HepG2 (cell line): ENCODE measurements around the gene RPS10. TPM values are rescaled to one million over a fixed set of nuclear protein-coding genes. Genes with fewer than 3 reads are reported as not detected.
A peak's percentile ranks its signal among the peaks of the same experiment; 100 is the strongest.

Source experiments
- ARHGAP35 ChIP-seq: sonication (generic); formaldehyde crosslinking; IDR thresholded peaks from 2 replicates; pipeline ENCODE4 v1.9.0; 2022; ENCODE audit warnings: mild to moderate bottlenecking, inconsistent platforms, moderate library complexity, missing genetic modification reagents, borderline replicate concordance
- CCDC6 ChIP-seq: sonication (generic); formaldehyde crosslinking; IDR thresholded peaks from 2 replicates; pipeline ENCODE4 v1.8.1; 2022; ENCODE audit warnings: mild to moderate bottlenecking, missing genetic modification reagents, moderate library complexity
- DNMT3B ChIP-seq: conservative IDR thresholded peaks from 2 replicates; pipeline ENCODE4 v1.6.1; 2016; ENCODE audit warnings: missing biosample characterization, control low read depth
- HNF4A ChIP-seq: sonication (generic); formaldehyde crosslinking; IDR thresholded peaks from 2 replicates; pipeline ENCODE4 v1.4.0; 2020; ENCODE audit warnings: missing genetic modification reagents
- JUND ChIP-seq: sonication (generic); formaldehyde crosslinking; IDR thresholded peaks from 2 replicates; pipeline ENCODE4 v1.8.0; 2022; ENCODE audit warnings: mild to moderate bottlenecking, missing genetic modification reagents
- MBD4 ChIP-seq: IDR thresholded peaks from 2 replicates; pipeline ENCODE4 v1.6.1; 2012; ENCODE audit warnings: low read length, inconsistent platforms, borderline replicate concordance
- PITX1 ChIP-seq: sonication (generic); formaldehyde crosslinking; IDR thresholded peaks from 2 replicates; pipeline ENCODE4 v1.5.1; 2020; ENCODE audit warnings: mild to moderate bottlenecking, missing genetic modification reagents
- PRPF4 ChIP-seq: fragments of 200-400 bp; formaldehyde crosslinking; IDR thresholded peaks from 2 replicates; pipeline ENCODE4 v1.6.1; 2016; ENCODE audit warnings: low read length, low read depth; ENCODE audit not compliant: poor library complexity, severe bottlenecking
- SAFB2 ChIP-seq: sonication (generic); formaldehyde crosslinking; IDR thresholded peaks from 2 replicates; pipeline ENCODE4 v1.5.1; 2020; ENCODE audit warnings: missing genetic modification reagents, low read depth, mild to moderate bottlenecking, borderline replicate concordance
- ZBTB33 ChIP-seq: sonication (generic); formaldehyde crosslinking; IDR thresholded peaks from 2 replicates; pipeline ENCODE4 v1.4.0; 2020; ENCODE audit warnings: missing genetic modification reagents
- ZNF235 ChIP-seq: sonication (generic); formaldehyde crosslinking; IDR thresholded peaks from 2 replicates; pipeline ENCODE4 v1.8.1; 2023; ENCODE audit warnings: mild to moderate bottlenecking, missing genetic modification reagents, borderline replicate concordance
- ZNF251 ChIP-seq: sonication (generic); formaldehyde crosslinking; IDR thresholded peaks from 2 replicates; pipeline ENCODE4 v1.9.0; 2021; ENCODE audit warnings: mild to moderate bottlenecking, missing genetic modification reagents
- ZNF556 ChIP-seq: sonication (generic); formaldehyde crosslinking; IDR thresholded peaks from 2 replicates; pipeline ENCODE4 v1.4.0; 2020; ENCODE audit warnings: mild to moderate bottlenecking, missing genetic modification reagents, borderline replicate concordance
- ZNF580 ChIP-seq: IDR thresholded peaks from 2 replicates; pipeline ENCODE4 v1.6.1; 2016; ENCODE audit warnings: low read depth, borderline replicate concordance
- ZNF589 ChIP-seq: sonication (generic); formaldehyde crosslinking; conservative IDR thresholded peaks from 2 replicates; pipeline ENCODE4 v1.8.0; 2022; ENCODE audit warnings: mild to moderate bottlenecking, moderate library complexity, missing genetic modification reagents
- polyA plus RNA-seq, 8 experiments: library from polyadenylated mRNA; depleted of rRNA in 3 of 8; stranded (reverse) in 7 of 8; unstranded in 1 of 8; fragments of >200 nt; fragmentation: Illumina TruSeq in 4 of 8; extraction: Trizol in 4 of 8; gene quantifications; 2 replicates each; pipeline versions ENCODE4 v1.2.1 to v1.2.3, GENCODE V29; 2011 to 2016; ENCODE audit warnings: low read depth in 4 of 8, missing spikeins in 1 of 8, mixed read lengths in 1 of 8; ENCODE audit not compliant: insufficient read depth in 1 of 8
- total RNA-seq, 5 experiments: library from RNA; depleted of rRNA; stranded (reverse); fragments of >200 nt; fragmentation: Illumina TruSeq; extraction: Trizol; gene quantifications; 2 replicates each; pipeline ENCODE4 v1.2.3, GENCODE V29; 2016; ENCODE audit warnings: low read depth in 1 of 5
- TF ChIP-seq, protein P1 (sequence below): sonication (generic); formaldehyde crosslinking; IDR thresholded peaks from 2 replicates; pipeline ENCODE4 v1.5.1; 2020; ENCODE audit warnings: missing genetic modification reagents, mild to moderate bottlenecking, borderline replicate concordance
- TF ChIP-seq, protein P2 (sequence below): sonication (generic); formaldehyde crosslinking; IDR thresholded peaks from 2 replicates; pipeline ENCODE4 v1.5.1; 2020; ENCODE audit warnings: missing genetic modification reagents, mild to moderate bottlenecking, borderline replicate concordance
- TF ChIP-seq, protein P3 (sequence below): sonication (generic); formaldehyde crosslinking; IDR thresholded peaks from 2 replicates; pipeline ENCODE4 v1.4.0; 2020; ENCODE audit warnings: missing genetic modification reagents

The RPS10 gene
- total and polyA plus RNA-seq, 2 of the 13 experiments (the other 11 are each of a cell fraction or from before 2014, with no cell fraction given), result 2,909 to 4,648 TPM

GRCh38 chr6:34425498-34426410 lies at the start of gene RPS10 (continued):
- TF ChIP-seq, protein P1, sequence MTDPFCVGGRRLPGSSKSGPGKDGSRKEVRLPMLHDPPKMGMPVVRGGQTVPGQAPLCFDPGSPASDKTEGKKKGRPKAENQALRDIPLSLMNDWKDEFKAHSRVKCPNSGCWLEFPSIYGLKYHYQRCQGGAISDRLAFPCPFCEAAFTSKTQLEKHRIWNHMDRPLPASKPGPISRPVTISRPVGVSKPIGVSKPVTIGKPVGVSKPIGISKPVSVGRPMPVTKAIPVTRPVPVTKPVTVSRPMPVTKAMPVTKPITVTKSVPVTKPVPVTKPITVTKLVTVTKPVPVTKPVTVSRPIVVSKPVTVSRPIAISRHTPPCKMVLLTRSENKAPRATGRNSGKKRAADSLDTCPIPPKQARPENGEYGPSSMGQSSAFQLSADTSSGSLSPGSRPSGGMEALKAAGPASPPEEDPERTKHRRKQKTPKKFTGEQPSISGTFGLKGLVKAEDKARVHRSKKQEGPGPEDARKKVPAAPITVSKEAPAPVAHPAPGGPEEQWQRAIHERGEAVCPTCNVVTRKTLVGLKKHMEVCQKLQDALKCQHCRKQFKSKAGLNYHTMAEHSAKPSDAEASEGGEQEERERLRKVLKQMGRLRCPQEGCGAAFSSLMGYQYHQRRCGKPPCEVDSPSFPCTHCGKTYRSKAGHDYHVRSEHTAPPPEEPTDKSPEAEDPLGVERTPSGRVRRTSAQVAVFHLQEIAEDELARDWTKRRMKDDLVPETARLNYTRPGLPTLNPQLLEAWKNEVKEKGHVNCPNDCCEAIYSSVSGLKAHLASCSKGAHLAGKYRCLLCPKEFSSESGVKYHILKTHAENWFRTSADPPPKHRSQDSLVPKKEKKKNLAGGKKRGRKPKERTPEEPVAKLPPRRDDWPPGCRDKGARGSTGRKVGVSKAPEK (CRISPR knock-in tag), result peak; percentile 54; the same call in 1 of the 2 replicates
- TF ChIP-seq PITX1 (CRISPR knock-in tag) (0 out of 2 replicates have a peak, but pooled peaks have one; percentile 38), DNMT3B (CRISPR knock-in tag) (peak; percentile 65; the same call in 1 of the 2 replicates), ZBTB33 (CRISPR knock-in tag) (0 out of 2 replicates have a peak, but pooled peaks have one; percentile 6), CCDC6 (CRISPR knock-in tag) (no peak; the same call in 1 of the 2 replicates), MBD4 (no peak), ZNF589 (CRISPR knock-in tag) (no peak), ARHGAP35 (CRISPR knock-in tag) (peak; percentile 64; the same call in 1 of the 2 replicates), JUND (CRISPR knock-in tag) (peak; percentile 55; the same call in 1 of the 2 replicates), SAFB2 (CRISPR knock-in tag) (peak; percentile 88; the same call in 1 of the 2 replicates), ZNF251 (CRISPR knock-in tag) (0 out of 2 replicates have a peak, but pooled peaks have one; percentile 68), ZNF556 (CRISPR knock-in tag) (peak; percentile 66; the same call in 1 of the 2 replicates), ZNF580 (CRISPR knock-in tag) (peak; percentile 73; the same call in 1 of the 2 replicates), ZNF235 (CRISPR knock-in tag) (peak; percentile 92), HNF4A (CRISPR knock-in tag) (peak; percentile 13; the same call in 1 of the 2 replicates), PRPF4 (no peak)
- TF ChIP-seq, protein P2, sequence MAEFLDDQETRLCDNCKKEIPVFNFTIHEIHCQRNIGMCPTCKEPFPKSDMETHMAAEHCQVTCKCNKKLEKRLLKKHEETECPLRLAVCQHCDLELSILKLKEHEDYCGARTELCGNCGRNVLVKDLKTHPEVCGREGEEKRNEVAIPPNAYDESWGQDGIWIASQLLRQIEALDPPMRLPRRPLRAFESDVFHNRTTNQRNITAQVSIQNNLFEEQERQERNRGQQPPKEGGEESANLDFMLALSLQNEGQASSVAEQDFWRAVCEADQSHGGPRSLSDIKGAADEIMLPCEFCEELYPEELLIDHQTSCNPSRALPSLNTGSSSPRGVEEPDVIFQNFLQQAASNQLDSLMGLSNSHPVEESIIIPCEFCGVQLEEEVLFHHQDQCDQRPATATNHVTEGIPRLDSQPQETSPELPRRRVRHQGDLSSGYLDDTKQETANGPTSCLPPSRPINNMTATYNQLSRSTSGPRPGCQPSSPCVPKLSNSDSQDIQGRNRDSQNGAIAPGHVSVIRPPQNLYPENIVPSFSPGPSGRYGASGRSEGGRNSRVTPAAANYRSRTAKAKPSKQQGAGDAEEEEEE (CRISPR knock-in tag), result no peak
- TF ChIP-seq, protein P3, sequence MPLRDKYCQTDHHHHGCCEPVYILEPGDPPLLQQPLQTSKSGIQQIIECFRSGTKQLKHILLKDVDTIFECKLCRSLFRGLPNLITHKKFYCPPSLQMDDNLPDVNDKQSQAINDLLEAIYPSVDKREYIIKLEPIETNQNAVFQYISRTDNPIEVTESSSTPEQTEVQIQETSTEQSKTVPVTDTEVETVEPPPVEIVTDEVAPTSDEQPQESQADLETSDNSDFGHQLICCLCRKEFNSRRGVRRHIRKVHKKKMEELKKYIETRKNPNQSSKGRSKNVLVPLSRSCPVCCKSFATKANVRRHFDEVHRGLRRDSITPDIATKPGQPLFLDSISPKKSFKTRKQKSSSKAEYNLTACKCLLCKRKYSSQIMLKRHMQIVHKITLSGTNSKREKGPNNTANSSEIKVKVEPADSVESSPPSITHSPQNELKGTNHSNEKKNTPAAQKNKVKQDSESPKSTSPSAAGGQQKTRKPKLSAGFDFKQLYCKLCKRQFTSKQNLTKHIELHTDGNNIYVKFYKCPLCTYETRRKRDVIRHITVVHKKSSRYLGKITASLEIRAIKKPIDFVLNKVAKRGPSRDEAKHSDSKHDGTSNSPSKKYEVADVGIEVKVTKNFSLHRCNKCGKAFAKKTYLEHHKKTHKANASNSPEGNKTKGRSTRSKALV, result 0 out of 2 replicates have a peak, but pooled peaks have one; percentile 58
